Loucy (cell line): Measurements from ENCODE around the gene RRP1B.

Source experiments
- H2AFZ ChIP-seq: fragments of 200-600 bp; sonication (generic); 2 replicates; pipeline ENCODE4 v1.6.0; 2016; ENCODE audit warnings: antibody characterized with exemption, mild to moderate bottlenecking, low read length, moderate library complexity
- H3F3A ChIP-seq: fragments of 200-600 bp; 2 replicates; pipeline ENCODE4 v1.6.0; 2016; ENCODE audit warnings: antibody characterized with exemption, low read depth, mild to moderate bottlenecking
- H3K27me3 ChIP-seq: fragments of 200-600 bp; sonication (generic); 2 replicates; pipeline ENCODE4 v1.6.1; 2014; ENCODE audit warnings: low read length, mild to moderate bottlenecking; ENCODE audit not compliant: insufficient read depth, poor library complexity, severe bottlenecking
- H3K36me3 ChIP-seq: fragments of 200-600 bp; sonication (generic); 2 replicates; pipeline ENCODE4 v1.6.1; 2016; ENCODE audit warnings: low read length; ENCODE audit not compliant: insufficient read depth
- H3K4me1 ChIP-seq: fragments of 200-600 bp; sonication (generic); 2 replicates; pipeline ENCODE4 v1.5.1; 2014; ENCODE audit warnings: low read length, mild to moderate bottlenecking; ENCODE audit not compliant: insufficient read depth, poor library complexity, severe bottlenecking
- H3K4me2 ChIP-seq: fragments of 200-600 bp; sonication (generic); 2 replicates; pipeline ENCODE4 v1.6.0; 2014; ENCODE audit warnings: antibody characterized with exemption, low read length, low read depth, mild to moderate bottlenecking; ENCODE audit not compliant: poor library complexity, severe bottlenecking
- H3K4me3 ChIP-seq: fragments of 200-600 bp; sonication (generic); 2 replicates; pipeline ENCODE4 v1.5.1; 2014; ENCODE audit warnings: low read length, mild to moderate bottlenecking, mixed read lengths; ENCODE audit not compliant: poor library complexity, severe bottlenecking
- H3K79me2 ChIP-seq: fragments of 200-600 bp; sonication (generic); 2 replicates; pipeline ENCODE4 v1.6.1; 2014; ENCODE audit warnings: low read length; ENCODE audit not compliant: insufficient read depth
- H3K9ac ChIP-seq: fragments of 200-600 bp; sonication (generic); 2 replicates; pipeline ENCODE4 v1.6.0; 2014; ENCODE audit warnings: mild to moderate bottlenecking, low read depth, low read length, moderate library complexity; ENCODE audit not compliant: poor library complexity, severe bottlenecking
- H3K9me2 ChIP-seq: fragments of 200-600 bp; sonication (generic); replicated peaks from 2 replicates; pipeline ENCODE4 v1.6.1; 2016; ENCODE audit warnings: low read depth, low read length, mixed read lengths
- H3K9me3 ChIP-seq: fragments of 200-600 bp; sonication (generic); 2 replicates; pipeline ENCODE4 v1.6.1; 2014; ENCODE audit warnings: mild to moderate bottlenecking, antibody characterized with exemption, low read length, low read depth; ENCODE audit not compliant: insufficient read depth
- H4K20me1 ChIP-seq: fragments of 200-600 bp; sonication (generic); 2 replicates; pipeline ENCODE4 v1.6.0; 2014; ENCODE audit warnings: antibody characterized with exemption, low read length, mild to moderate bottlenecking; ENCODE audit not compliant: insufficient read depth, poor library complexity, severe bottlenecking
- CTCF ChIP-seq: fragments of 200-600 bp; sonication (generic); conservative IDR thresholded peaks from 2 replicates; pipeline ENCODE4 v1.5.1; 2014; ENCODE audit warnings: mild to moderate bottlenecking, antibody characterized with exemption, low read length
- EZH2phosphoT487 ChIP-seq: fragments of 200-600 bp; IDR thresholded peaks from 2 replicates; pipeline ENCODE4 v1.6.1; 2018; ENCODE audit warnings: antibody characterized with exemption, mild to moderate bottlenecking, moderate library complexity, borderline replicate concordance

RRP1B gene

GRCh38 chr21:43658088-43658741 is 1.1 kb upstream of the RRP1B start:
- Histone ChIP-seq H2AFZ (no peak overlapping the region), H3K4me3 (peak overlapping the region; percentile 97), H3K9me3 (no peaks in the 10 kb centered on the region)

GRCh38 chr21:43658769-43659135 is 608 bp upstream of the RRP1B start:
- H3K4me3 ChIP-seq: peak overlapping the region; percentile 97
- no peaks in the 10 kb centered on the region; the same call in 1 of the 2 replicates for H3F3A ChIP-seq
- H3K36me3 ChIP-seq: peaks cover 5% of the 10 kb centered on the region; the same call in 1 of the 2 replicates
- H4K20me1 ChIP-seq: peaks cover 27% of the 10 kb centered on the region
- H3K4me1 ChIP-seq: peaks cover 45% of the 10 kb centered on the region
- no peaks in the 10 kb centered on the region for H3K27me3 ChIP-seq
- TF ChIP-seq CTCF (no peak), EZH2phosphoT487 (no peak)
- no peaks in the 10 kb centered on the region for H3K9me2 ChIP-seq
- peak overlapping the region; percentile 84; the same call in 1 of the 2 replicates for H2AFZ ChIP-seq
- peak overlapping the region; percentile 89 for H3K9ac ChIP-seq
- peak overlapping the region; percentile 77 for H3K4me2 ChIP-seq
- H3K79me2 ChIP-seq: peaks cover 53% of the 10 kb centered on the region
- H3K9me3 ChIP-seq: no peaks in the 10 kb centered on the region

More at GRCh38 chr21:43658088-43658741, 1.1 kb upstream of the RRP1B start:
- peaks cover 45% of the 10 kb centered on the region for H3K4me1 ChIP-seq
- H3K36me3 ChIP-seq: peaks cover 2% of the 10 kb centered on the region; the same call in 1 of the 2 replicates
- no peaks in the 10 kb centered on the region; the same call in 1 of the 2 replicates for H3F3A ChIP-seq
- peak overlapping the region; percentile 77 for H3K4me2 ChIP-seq
- H3K27me3 ChIP-seq: no peaks in the 10 kb centered on the region
- no peaks in the 10 kb centered on the region for H3K9me2 ChIP-seq
- H3K79me2 ChIP-seq: peaks cover 49% of the 10 kb centered on the region
- H4K20me1 ChIP-seq: peaks cover 24% of the 10 kb centered on the region
- H3K9ac ChIP-seq: peak overlapping the region; percentile 89
- no peak for TF ChIP-seq EZH2phosphoT487
- no peak for TF ChIP-seq CTCF

- Histone ChIP-seq H2AFZ (no peak overlapping the region), H3K4me1 (peaks cover 56% of the 10 kb centered on the region), H3K9ac (peak overlapping the region; percentile 89), H3K4me3 (peak overlapping the region; percentile 97), H3K27me3 (no peaks in the 10 kb centered on the region), H4K20me1 (peaks cover 55% of the 10 kb centered on the region), H3F3A (no peaks in the 10 kb centered on the region; the same call in 1 of the 2 replicates), H3K9me3 (no peaks in the 10 kb centered on the region), H3K36me3 (peaks cover 22% of the 10 kb centered on the region; the same call in 1 of the 2 replicates), H3K4me2 (peak overlapping the region; percentile 77), H3K9me2 (no peaks in the 10 kb centered on the region), H3K79me2 (peaks cover 89% of the 10 kb centered on the region)
- no peak for TF ChIP-seq EZH2phosphoT487
- TF ChIP-seq CTCF: no peak
These were observed 2.9 kb downstream of the RRP1B start for GRCh38 chr21:43662286-43662685.
